Testis (tissue), 2 donors: ENCODE results near the gene ASB2.

Source experiments
- POLR2A ChIP-seq: fragments of 450-650 bp; IDR thresholded peaks from one replicate; pipeline ENCODE4 v1.6.1; 2017; ENCODE audit warnings: antibody characterized with exemption, mild to moderate bottlenecking, moderate library complexity
- TF ChIP-seq, protein P1 (sequence below), 3 experiments: fragments of 450-650 bp in 2 of 3; fragments of 200-600 bp in 1 of 3; sonication (generic) in 1 of 3; IDR thresholded peaks; one replicate each; pipeline ENCODE4 v1.5.1; 2016 to 2019; ENCODE audit warnings: antibody characterized with exemption in 3 of 3, mild to moderate bottlenecking in 2 of 3, moderate library complexity in 1 of 3

DNA sequence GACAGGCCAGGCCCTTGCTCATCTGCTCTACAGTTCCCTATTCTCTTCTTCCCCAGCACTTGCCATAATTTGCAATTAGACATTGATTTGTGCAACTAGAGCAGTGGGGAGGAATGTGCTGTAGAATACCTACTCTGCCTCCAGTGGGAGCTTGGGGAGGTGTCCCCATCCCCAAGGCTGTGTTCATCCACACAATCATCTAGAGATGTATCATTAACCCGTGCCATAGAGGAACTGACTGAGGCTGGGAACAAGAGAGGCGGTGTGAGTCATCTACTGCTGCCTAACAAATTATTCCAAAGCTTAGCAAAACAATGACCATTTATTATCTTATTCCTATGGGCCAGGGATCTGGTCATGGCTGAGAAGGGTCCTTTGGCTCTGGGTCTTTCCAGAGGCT is 44.6 kb upstream of the ASB2 start:
- TF ChIP-seq, protein P1, sequence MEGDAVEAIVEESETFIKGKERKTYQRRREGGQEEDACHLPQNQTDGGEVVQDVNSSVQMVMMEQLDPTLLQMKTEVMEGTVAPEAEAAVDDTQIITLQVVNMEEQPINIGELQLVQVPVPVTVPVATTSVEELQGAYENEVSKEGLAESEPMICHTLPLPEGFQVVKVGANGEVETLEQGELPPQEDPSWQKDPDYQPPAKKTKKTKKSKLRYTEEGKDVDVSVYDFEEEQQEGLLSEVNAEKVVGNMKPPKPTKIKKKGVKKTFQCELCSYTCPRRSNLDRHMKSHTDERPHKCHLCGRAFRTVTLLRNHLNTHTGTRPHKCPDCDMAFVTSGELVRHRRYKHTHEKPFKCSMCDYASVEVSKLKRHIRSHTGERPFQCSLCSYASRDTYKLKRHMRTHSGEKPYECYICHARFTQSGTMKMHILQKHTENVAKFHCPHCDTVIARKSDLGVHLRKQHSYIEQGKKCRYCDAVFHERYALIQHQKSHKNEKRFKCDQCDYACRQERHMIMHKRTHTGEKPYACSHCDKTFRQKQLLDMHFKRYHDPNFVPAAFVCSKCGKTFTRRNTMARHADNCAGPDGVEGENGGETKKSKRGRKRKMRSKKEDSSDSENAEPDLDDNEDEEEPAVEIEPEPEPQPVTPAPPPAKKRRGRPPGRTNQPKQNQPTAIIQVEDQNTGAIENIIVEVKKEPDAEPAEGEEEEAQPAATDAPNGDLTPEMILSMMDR (IDR thresholded peaks at IDR 0.05): no peak
- no peak for TF ChIP-seq POLR2A
